Ishikawa (cell line): ENCODE data around the gene PDK4.

ENCODE experiments used
- CEBPB ChIP-seq: IDR thresholded peaks from 2 replicates; pipeline ENCODE4 v1.6.1; 2012
- CREB1 ChIP-seq: IDR thresholded peaks from 2 replicates; pipeline ENCODE4 v1.6.1; 2012; ENCODE audit warnings: low read depth
- EGR1 ChIP-seq: IDR thresholded peaks from 2 replicates; pipeline ENCODE4 v1.6.1; 2012
- EP300 ChIP-seq: IDR thresholded peaks from 2 replicates; pipeline ENCODE4 v1.6.1; 2012; ENCODE audit warnings: borderline replicate concordance
- FOXM1 ChIP-seq: IDR thresholded peaks from 2 replicates; pipeline ENCODE4 v1.6.1; 2012; ENCODE audit warnings: low read depth, borderline replicate concordance
- MAX ChIP-seq: IDR thresholded peaks from 2 replicates; pipeline ENCODE4 v1.6.1; 2012
- NFIC ChIP-seq: IDR thresholded peaks from 2 replicates; pipeline ENCODE4 v1.6.1; 2012
- RAD21 ChIP-seq: IDR thresholded peaks from 2 replicates; pipeline ENCODE4 v1.6.1; 2012; ENCODE audit warnings: low read depth
- TAF1 ChIP-seq: IDR thresholded peaks from 2 replicates; pipeline ENCODE4 v1.6.1; 2012; ENCODE audit warnings: low read depth, mild to moderate bottlenecking
- TCF12 ChIP-seq: IDR thresholded peaks from 2 replicates; pipeline ENCODE4 v1.6.1; 2012; ENCODE audit warnings: low read depth
- TEAD4 ChIP-seq: IDR thresholded peaks from 2 replicates; pipeline ENCODE4 v1.6.1; 2012
- YY1 ChIP-seq: IDR thresholded peaks from 2 replicates; pipeline ENCODE4 v1.6.1; 2012; ENCODE audit warnings: low read depth
- ZBTB7A ChIP-seq: IDR thresholded peaks from 2 replicates; pipeline ENCODE4 v1.6.1; 2012; ENCODE audit warnings: low read depth
- TF ChIP-seq, protein P1 (sequence below): IDR thresholded peaks from 2 replicates; pipeline ENCODE4 v1.6.1; 2012; ENCODE audit warnings: low read depth, mild to moderate bottlenecking
- TF ChIP-seq, protein P2 (sequence below): IDR thresholded peaks from 2 replicates; pipeline ENCODE4 v1.6.1; 2012

The PDK4 gene

GRCh38 chr7:95620631-95621030, 24.3 kb upstream of the PDK4 start:
- TF ChIP-seq RAD21 = no peak
- TF ChIP-seq, protein P1, sequence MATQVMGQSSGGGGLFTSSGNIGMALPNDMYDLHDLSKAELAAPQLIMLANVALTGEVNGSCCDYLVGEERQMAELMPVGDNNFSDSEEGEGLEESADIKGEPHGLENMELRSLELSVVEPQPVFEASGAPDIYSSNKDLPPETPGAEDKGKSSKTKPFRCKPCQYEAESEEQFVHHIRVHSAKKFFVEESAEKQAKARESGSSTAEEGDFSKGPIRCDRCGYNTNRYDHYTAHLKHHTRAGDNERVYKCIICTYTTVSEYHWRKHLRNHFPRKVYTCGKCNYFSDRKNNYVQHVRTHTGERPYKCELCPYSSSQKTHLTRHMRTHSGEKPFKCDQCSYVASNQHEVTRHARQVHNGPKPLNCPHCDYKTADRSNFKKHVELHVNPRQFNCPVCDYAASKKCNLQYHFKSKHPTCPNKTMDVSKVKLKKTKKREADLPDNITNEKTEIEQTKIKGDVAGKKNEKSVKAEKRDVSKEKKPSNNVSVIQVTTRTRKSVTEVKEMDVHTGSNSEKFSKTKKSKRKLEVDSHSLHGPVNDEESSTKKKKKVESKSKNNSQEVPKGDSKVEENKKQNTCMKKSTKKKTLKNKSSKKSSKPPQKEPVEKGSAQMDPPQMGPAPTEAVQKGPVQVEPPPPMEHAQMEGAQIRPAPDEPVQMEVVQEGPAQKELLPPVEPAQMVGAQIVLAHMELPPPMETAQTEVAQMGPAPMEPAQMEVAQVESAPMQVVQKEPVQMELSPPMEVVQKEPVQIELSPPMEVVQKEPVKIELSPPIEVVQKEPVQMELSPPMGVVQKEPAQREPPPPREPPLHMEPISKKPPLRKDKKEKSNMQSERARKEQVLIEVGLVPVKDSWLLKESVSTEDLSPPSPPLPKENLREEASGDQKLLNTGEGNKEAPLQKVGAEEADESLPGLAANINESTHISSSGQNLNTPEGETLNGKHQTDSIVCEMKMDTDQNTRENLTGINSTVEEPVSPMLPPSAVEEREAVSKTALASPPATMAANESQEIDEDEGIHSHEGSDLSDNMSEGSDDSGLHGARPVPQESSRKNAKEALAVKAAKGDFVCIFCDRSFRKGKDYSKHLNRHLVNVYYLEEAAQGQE = no peak

- TF ChIP-seq, protein P2, sequence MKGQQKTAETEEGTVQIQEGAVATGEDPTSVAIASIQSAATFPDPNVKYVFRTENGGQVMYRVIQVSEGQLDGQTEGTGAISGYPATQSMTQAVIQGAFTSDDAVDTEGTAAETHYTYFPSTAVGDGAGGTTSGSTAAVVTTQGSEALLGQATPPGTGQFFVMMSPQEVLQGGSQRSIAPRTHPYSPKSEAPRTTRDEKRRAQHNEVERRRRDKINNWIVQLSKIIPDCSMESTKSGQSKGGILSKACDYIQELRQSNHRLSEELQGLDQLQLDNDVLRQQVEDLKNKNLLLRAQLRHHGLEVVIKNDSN = no peak
- TF ChIP-seq EGR1 (no peak), TEAD4 (no peak), EP300 (no peak)
Observed at GRCh38 chr7:95619921-95620320, 23.6 kb upstream of the PDK4 start.

DNA sequence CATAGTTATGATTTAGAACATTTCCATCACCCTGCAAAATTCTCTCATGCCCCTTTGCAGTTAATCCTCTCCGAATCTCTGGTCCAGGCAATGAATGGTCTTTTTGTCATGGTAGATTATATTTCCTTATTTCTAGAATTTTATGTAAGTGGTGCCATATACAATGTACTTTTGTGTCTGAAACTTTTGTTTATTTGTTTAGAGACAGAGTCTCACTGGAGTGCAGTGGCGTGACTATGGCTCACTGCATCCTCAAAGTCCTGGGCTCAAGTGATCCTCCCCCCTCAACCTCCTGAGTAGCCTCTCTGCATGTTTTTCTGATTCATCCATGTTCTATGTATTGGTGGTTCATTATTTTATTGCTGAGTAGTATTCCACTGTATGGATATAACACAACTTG, 23.2 kb upstream of the PDK4 start:
- TF ChIP-seq EP300 = no peak
- TF ChIP-seq TEAD4 = no peak
- no peak for TF ChIP-seq MAX
- no peak for TF ChIP-seq EGR1
- no peak for TF ChIP-seq ZBTB7A
- no peak for TF ChIP-seq CEBPB
- TF ChIP-seq YY1 = no peak

- no peak for TF ChIP-seq EP300
- TF ChIP-seq TCF12 = no peak
- TF ChIP-seq, protein P1 = no peak
- TF ChIP-seq FOXM1 = no peak
- no peak for TF ChIP-seq RAD21
- no peak for TF ChIP-seq MAX
- TF ChIP-seq EGR1 = no peak
- TF ChIP-seq YY1 = no peak
- TF ChIP-seq CEBPB = no peak
- TF ChIP-seq TEAD4 = no peak
- TF ChIP-seq, protein P2 = no peak
- TF ChIP-seq NFIC = no peak
- no peak for TF ChIP-seq CREB1
- TF ChIP-seq ZBTB7A = no peak
- TF ChIP-seq TAF1 = no peak
Observed at GRCh38 chr7:95614442-95614940, 18.2 kb upstream of the PDK4 start.

GRCh38 chr7:95611224-95611623, 14.9 kb upstream of the PDK4 start:
- TF ChIP-seq MAX = no peak
- no peak for TF ChIP-seq ZBTB7A
- no peak for TF ChIP-seq EGR1

DNA sequence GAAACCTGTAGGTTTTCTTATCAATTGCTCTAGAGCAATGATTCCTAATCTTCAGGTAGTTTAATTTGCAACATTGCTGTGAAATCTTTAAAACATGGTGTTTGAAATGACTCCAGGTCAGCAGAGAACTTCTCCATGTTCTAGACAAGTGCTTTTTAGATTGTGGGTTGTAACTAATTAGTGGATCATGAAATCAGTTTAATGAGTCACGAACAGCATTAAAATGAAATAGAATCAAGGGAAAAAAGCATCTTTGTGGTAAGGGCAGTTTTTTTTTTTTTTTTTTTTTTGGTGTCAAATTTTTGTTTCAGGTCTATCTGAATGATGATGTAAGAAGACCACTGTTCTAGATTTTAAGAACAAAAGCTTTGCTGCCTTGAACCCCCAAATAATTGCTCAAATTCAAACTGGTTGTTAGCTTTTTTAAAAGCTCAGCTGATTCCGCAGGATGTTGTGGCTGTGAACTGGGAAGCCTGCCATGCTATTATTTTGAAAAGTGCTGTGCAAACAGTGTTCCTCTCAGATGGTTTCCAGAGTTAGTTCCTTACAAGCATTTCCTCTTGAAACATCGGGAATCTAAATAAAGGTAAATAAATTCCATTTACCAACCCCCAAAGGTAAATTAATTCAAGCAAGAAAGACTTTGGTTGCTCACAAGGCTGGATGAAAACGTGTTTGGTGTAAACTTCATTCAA, 13.1 kb upstream of the PDK4 start:
- TF ChIP-seq, protein P2 = no peak
- TF ChIP-seq RAD21 (no peak), NFIC (no peak), CEBPB (no peak), YY1 (no peak), CREB1 (no peak), EGR1 (no peak), EP300 (no peak), MAX (no peak), ZBTB7A (no peak), FOXM1 (no peak), TEAD4 (no peak), TCF12 (no peak), TAF1 (no peak)
- TF ChIP-seq, protein P1 = no peak
